ENCODE results near the gene TSEN54.

DNA sequence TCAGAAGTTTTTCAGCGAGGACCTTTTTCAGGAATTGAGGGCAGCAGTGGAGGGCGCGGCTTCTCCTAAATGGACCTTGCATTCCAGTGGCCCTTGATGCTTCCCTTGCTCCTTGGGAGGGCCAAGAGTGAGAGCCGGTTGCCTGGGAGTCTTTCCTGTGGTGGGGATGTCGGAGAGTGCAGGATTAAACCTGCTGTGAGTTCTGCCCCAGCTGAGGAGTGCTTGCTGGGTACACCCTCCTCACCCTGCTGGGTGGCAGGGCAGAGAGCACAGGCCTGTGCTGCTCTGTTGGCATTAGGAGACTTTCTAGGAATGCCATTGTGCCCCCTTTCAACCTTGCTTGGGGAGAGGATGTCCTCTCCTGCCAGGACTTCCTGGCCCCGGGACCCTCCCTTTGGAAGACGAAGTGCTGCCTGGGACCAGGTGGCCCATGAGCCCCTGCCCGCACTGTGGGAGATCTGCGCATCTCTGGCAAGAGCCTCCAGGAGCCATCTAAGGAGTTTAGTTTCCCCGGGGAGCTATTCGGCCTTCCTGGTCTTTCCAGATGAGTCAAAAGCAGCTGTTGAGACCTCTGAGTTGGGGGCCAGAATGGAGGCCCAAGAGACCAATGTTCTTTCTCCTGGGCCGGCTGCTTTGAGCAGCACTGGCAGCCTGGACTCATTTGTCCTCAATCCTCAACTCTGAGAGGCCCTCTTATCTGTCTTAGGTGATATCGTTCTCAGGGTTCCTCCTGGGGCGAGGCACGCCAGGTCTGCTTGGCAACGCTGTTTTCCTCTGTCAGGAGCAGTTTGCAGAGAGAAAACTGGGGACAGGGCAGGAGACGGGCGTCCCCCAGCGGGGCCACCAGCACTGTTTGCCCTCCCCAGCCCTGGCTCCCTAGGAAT lies 14.8 kb downstream of the TSEN54 start:
- TF ChIP-seq CTCF (IDR thresholded peaks at IDR 0.05 in 2 of 3, conservative IDR thresholded peaks at IDR 0.05 in 1 of 3; ENCODE audit: borderline replicate concordance in 1 of 3, insufficient read depth in 1 of 3, low read depth in 2 of 3, low read length in 2 of 3) (no peak), POLR2A (IDR thresholded peaks at IDR 0.05; ENCODE audit: borderline replicate concordance, extremely low read depth, insufficient read depth, insufficient read length) (no peak), CEBPB (IDR thresholded peaks at IDR 0.05; ENCODE audit: low read depth) (no peak), EZH2phosphoT487 (IDR thresholded peaks at IDR 0.05; ENCODE audit: borderline replicate concordance) (no peak), EZH2 (IDR thresholded peaks at IDR 0.05) (no peak), REST (IDR thresholded peaks at IDR 0.05; ENCODE audit: low read depth) (no peak), JUND (IDR thresholded peaks at IDR 0.05) (no peak), ZNF274 (IDR thresholded peaks at IDR 0.05; ENCODE audit: low read depth, low read length) (no peak), POLR2AphosphoS5 (IDR thresholded peaks at IDR 0.05; ENCODE audit: low read depth, low read length) (no peak), SP1 (IDR thresholded peaks at IDR 0.05; ENCODE audit: low read depth) (no peak), CBX3 (IDR thresholded peaks at IDR 0.05; ENCODE audit: low read depth) (no peak), ZBTB33 (IDR thresholded peaks at IDR 0.05; ENCODE audit: extremely low read depth, insufficient replicate concordance, low read length) (no peak), RAD21 (IDR thresholded peaks at IDR 0.05; ENCODE audit: low read depth) (no peak)
- TF ChIP-seq, protein P1, sequence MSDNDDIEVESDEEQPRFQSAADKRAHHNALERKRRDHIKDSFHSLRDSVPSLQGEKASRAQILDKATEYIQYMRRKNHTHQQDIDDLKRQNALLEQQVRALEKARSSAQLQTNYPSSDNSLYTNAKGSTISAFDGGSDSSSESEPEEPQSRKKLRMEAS (IDR thresholded peaks at IDR 0.05) = no peak; the same call in 1 of the 2 replicates
